CD4-positive, CD25-positive, alpha-beta regulatory T cell (primary cell): Measurements from ENCODE around the gene TECPR1. TPM values are rescaled to one million over a fixed set of nuclear protein-coding genes. Genes with fewer than 3 reads are reported as not detected.

ENCODE experiments used
- polyA plus RNA-seq, 4 donors: library from polyadenylated mRNA; unstranded; fragments of 300-500 nt; fragmentation: Illumina TruSeq; gene quantifications; one replicate each; pipeline ENCODE4 v1.2.3, GENCODE V29; 2021
- total RNA-seq: library from RNA; stranded (reverse); gene quantifications from one replicate; pipeline ENCODE4 v1.2.3, GENCODE V29; 2022

Gene TECPR1
- total and polyA plus RNA-seq, 5 donors from 2014 or later: 11.0 to 118 (median 20.1) TPM

Other genes starting within 250 kb of the TECPR1 start
- 28.9 TPM for gene LMTK2, start 145.4 kb downstream of the TECPR1 start, total RNA-seq
- 1 to 10 TPM; 2.0 to 4.6 (median 2.8) TPM for gene LMTK2, start 145.4 kb downstream of the TECPR1 start, polyA plus RNA-seq
- not detected for gene BHLHA15, start 40.8 kb downstream of the TECPR1 start, total RNA-seq
- gene BHLHA15, start 40.8 kb downstream of the TECPR1 start, polyA plus RNA-seq: not detected
- gene BRI3, start 29.5 kb upstream of the TECPR1 start, total RNA-seq: 55.9 TPM
- gene BRI3, start 29.5 kb upstream of the TECPR1 start, polyA plus RNA-seq: 10 to 100 TPM; 15.6 to 19.2 (median 16.2) TPM
- gene BAIAP2L1, start 148.9 kb upstream of the TECPR1 start, total RNA-seq: 0.86 TPM
- gene BAIAP2L1, start 148.9 kb upstream of the TECPR1 start, polyA plus RNA-seq: under 1 TPM; 0.12 to 0.62 (median 0.48) TPM